PC-9 (cell line): ENCODE results near the gene C9orf85.

Source experiments
- EZH2 ChIP-seq: fragments of 200-600 bp; sonication (generic); IDR thresholded peaks from 2 replicates; pipeline ENCODE4 v1.8.0; 2017; ENCODE audit warnings: antibody characterized with exemption, low read depth
- TF ChIP-seq, protein P1 (sequence below): fragments of 200-600 bp; sonication (generic); conservative IDR thresholded peaks from 2 replicates; pipeline ENCODE4 v1.6.1; 2017; ENCODE audit warnings: mixed run types, antibody characterized with exemption, mild to moderate bottlenecking, moderate library complexity

DNA sequence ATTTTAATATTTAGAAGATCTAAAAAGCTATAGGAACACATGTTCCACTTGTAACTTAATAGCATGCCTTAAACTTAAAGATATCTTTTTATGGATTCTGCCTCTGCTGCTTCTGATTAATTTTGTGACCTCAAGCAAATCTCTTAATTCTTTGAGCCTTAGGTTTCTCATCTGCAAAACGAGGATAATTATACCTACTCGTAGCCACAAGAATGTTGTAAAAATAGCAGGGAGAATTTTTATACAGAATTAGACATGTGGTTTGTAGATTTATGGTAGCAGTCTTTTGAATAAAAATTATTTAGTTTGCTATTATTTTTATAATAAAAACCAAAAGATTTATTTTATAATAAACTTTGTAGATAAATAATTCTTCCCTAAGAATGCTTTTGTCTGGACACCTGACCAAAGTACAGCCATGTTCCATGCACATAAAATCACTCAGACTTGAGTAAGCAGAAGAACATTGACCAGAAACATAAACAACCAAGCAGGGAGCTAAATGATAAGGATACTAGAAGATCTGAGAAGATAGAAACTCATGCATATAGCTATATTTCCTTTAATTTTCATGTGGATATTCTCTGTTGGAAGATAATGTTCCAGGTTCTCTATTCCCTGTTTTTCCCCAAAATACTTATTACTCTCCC lies 18.5 kb downstream of the C9orf85 start:
- TF ChIP-seq, protein P1, sequence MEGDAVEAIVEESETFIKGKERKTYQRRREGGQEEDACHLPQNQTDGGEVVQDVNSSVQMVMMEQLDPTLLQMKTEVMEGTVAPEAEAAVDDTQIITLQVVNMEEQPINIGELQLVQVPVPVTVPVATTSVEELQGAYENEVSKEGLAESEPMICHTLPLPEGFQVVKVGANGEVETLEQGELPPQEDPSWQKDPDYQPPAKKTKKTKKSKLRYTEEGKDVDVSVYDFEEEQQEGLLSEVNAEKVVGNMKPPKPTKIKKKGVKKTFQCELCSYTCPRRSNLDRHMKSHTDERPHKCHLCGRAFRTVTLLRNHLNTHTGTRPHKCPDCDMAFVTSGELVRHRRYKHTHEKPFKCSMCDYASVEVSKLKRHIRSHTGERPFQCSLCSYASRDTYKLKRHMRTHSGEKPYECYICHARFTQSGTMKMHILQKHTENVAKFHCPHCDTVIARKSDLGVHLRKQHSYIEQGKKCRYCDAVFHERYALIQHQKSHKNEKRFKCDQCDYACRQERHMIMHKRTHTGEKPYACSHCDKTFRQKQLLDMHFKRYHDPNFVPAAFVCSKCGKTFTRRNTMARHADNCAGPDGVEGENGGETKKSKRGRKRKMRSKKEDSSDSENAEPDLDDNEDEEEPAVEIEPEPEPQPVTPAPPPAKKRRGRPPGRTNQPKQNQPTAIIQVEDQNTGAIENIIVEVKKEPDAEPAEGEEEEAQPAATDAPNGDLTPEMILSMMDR: no peak
- no peak for TF ChIP-seq EZH2
